ENCODE results near the gene NUDT7.

NUDT7 gene

DNA sequence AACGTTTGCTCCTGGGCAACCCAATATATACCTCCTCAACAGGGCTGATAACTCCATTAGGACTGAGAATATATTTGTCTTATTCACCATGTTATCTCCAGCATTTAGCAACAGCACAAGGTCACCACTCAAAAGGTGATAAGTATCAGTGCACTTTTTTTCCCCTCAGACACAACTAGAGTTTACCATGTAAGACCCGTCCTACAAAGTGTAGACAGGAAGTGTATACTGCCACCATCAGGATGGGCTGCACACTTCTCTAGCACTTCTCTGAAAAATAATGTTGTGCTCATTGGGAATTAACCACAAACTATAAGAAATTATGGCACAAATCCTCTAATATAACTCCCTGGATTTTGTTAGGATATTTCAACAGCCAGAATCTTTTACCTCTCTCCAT, 60.4 kb downstream of the NUDT7 start:
- DNase-seq, result no peak

DNA sequence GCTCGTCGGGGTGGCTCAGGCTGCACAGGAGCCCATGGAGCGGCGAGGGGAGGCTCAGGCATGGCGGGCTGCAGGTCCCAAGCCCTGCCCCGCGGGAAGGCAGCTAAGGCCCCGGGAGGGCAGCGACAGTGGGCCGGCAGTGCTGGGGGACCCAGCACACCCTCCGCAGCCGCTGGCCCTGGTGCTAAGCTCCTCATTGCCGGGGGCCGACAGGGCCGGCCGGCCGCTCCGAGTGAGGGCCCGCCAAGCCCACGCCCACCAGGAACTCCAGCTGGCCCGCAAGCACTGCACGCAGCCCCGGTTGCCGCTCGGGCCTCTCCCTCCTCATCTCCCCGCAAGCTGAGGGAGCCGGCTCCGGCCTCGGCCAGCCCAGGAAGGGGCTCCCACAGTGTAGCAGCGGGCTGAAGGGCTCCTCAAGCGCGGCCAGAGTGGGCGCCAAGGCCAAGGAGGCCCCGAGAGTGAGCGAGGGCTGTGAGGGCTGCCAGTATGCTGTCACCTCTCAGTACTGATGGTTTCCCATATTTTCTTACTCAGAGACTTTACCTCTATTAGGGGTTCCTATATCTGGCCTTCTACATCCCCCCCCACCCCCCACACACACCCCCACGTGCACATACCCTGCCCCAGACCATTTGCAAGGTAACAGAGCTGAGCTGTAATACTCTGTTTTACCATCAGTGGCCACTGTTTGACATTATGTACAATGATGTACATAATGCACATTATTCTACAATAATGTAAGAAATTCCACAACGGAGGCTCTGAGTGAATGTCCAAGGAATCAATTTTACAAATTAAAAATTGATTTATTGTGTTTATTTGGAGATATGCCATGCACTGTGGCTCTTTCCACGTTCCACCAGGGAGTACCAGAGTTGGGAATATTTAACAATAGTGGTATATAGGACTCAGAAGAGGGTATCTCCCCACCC, 62.4 kb downstream of the NUDT7 start:
- no peak for DNase-seq

DNA sequence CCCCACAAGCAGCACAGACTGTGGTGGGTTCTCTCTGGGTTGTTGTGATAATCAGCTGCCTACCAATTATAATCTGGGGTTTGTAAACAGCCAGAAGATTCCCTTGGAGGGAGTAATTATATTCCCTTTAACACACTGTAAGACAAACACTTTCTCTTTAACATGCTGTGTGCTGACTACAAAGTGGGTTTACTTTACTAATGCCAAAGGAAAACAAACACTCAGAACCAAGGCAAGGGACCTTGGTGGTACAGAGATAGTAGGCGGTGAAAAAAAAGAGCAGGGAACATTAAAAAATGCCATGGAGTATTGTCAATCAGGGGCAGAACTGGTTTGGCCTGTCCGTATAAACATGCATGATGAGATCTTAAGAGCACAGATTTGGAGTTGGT, 63.1 kb downstream of the NUDT7 start:
- no peak for DNase-seq

DNA sequence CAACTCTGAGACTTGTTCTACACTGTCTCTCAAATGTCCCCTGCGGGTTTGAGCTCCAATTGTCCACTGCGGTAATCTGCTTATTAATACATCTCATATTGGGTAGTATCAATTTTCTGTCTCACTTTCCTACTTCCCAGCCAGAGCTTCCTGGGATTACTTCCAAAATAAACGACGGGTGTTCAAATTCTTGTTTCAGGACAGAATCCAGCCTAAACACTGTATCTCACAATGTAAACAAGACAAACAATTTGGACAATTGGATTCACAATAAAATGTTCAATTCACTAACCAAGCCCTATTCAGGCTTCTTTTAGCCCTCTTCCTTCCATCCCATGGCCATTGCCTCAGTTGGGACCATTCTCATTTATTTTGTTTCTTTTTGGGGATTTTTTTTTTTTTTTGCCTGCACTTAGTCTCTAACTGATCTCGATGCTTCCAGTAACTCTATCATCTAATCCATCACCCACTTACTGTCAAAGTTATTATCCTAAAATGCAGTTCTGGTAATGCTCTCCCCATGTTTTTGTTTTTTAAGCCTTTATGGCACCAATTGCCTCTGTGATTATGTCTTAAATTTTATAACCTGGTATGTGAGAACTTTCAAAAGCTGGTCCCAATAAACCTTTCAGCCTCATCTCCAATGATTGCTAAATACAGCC, 64.0 kb downstream of the NUDT7 start:
- DNase-seq, result no peak

DNA sequence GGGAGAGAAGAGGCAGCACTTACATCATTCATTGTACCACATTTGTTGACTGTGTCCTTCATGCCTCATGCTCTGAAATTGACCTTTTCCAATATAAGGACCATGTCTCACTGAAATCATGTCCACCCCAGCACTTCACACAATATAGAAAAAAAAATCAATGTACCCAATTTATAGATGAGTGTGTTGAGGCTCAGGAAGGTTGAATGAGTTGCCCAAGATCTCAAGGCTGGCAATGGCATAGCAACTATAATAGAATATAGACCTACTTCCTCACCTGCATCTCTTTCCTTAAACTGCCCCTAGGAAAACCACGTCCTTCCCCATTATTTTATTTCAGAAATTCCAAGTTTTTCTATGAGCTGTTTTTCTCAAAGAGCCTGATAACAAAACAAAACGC, 65.1 kb downstream of the NUDT7 start:
- no peak for DNase-seq

DNA sequence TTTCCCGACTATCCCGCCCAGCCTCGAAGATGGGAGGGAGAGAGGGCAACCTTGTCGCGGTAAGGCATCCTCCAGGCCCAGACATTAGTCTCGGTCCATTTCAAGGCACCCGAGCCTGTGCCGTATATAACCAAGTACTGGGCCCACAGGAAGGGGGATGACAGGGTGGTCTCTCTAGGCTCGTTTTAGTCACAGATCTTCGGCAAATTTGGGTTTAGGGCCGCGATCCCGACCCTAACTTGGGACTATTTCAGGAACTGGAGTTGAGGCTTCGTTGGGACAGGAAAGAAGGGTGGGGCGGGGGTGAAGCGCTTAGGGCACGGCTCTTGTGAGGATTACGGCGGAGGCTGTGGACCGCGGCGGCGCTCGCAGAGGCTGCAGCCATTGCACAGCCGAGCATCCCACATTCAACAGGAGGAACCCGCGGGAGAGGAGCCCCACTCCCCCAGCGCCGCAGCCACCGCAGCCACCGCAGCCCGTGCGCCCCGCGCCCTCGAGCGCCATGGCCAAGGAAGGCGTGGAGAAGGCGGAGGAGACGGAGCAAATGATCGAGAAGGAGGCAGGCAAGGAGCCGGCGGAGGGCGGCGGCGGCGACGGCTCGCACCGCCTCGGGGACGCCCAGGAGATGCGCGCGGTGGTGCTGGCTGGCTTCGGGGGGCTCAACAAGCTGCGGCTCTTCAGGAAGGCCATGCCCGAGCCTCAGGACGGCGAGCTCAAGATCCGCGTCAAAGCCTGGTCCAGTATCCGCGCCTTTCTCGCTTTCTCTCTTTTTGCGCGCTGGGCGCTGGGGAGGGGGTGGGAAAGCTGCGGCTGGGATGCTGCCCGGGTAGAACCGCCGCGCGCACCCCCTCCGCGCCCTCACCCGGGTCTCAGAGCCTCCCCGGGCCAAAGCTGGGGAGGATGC, 66.1 kb downstream of the NUDT7 start, which contains the start of gene VAT1L:
TSS of gene VAT1L (plus strand) at position 384 of the 904 bp plus-strand sequence. CDS start at position 503, 119 bp downstream.
- no peak for DNase-seq

DNA sequence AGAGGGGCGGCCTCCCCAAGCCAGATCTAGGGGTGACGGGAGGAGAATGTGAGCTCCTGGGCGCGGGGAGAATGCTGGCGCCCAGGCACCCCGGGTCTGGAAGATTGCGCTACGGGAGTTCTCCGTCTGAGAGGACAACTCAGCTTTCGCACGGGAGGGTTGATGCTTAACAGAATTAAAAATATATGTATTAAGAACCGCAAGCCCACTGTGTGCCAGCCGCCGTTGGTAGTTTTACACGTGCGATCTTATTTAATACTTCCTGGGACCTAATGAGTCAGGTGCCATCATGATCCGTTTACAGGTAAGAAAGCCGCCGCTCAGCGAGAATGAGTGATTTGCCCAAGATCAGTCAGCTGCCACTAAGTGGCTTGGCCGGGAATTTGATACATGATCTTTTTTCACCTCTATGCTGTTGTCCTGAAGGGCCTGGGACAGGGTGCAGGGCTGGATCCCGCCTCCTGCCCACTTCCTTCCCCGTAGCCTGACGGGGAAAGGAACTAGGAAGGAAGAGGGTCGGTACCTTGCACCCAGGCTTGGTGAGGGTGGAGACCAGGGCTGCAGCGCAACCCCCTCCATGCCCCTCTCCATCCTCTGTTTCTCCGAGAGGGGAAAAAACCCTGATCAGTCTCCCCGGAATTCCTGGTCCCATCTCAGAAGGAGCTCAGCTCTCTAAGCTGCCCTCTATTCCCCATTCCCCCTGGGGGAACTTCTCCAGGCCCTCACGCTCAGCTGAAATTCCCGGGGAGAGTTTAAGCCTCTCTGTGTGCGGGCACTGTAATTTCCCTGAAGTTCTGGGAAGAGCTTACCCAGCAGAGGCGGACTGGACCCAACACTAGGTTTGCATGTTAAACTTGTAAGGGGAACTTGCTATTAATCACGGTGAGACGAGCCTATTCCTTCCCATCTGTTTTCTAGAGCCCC, 67.0 kb downstream of the NUDT7 start:
- DNase-seq, result no peak

DNA sequence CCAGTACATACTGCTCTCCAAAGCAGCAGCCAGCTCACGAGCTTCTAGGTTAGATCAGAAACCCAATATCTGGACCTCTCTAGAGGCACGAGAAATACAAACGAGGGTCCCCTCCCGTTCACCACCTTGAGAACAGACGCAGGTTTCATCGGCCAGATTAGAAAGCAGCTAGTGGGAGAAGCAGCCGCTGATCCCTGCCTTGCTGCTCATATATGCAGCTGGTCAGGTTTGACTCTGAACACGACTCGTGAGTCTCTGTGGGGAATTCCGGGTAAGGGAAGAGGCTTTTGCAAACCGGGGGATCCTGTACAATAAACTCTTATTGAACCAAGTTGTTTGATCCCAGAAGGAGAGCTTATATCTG, 67.7 kb downstream of the NUDT7 start:
- DNase-seq, result no peak

DNA sequence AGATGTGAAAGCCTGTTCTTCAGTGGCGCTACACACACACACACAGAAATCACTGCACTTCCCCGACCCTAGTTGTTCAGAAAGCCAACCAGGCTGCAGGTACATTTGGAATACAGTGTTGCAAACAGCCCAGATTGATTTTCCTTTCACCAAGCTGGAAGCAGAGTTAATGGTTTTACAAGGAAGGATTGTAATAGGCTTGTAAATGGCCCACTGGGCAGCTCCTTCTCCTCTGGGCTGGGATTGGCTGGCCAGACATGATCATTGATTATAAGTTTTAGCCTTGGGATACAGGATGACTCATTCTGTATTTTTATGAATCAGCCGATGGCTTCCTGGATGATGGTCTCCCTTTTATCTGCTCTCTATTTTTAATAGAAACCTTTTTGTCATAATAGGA, 68.6 kb downstream of the NUDT7 start:
- DNase-seq, result no peak

Measured in GOT3 (cell line).